Body of pancreas (tissue), 4 donors: Measurements from ENCODE around the gene ESPN.

Experiments
- CTCF ChIP-seq, 7 experiments: fragments of 450-650 bp in 4 of 7; fragments of 200-600 bp in 3 of 7; sonication (generic) in 3 of 7; IDR thresholded peaks; one replicate each; pipeline ENCODE4 v1.5.1; 2016 to 2019; ENCODE audit warnings: antibody characterized with exemption in 7 of 7
- POLR2A ChIP-seq, 3 donors: fragments of 450-650 bp; IDR thresholded peaks; one replicate each; pipeline ENCODE4 v1.6.1; 2016; ENCODE audit warnings: antibody characterized with exemption in 3 of 3, mild to moderate bottlenecking in 2 of 3

- TF ChIP-seq CTCF (IDR thresholded peaks at IDR 0.05) (no peak), POLR2A (IDR thresholded peaks at IDR 0.05) (no peak)
Observed at GRCh38 chr1:6434186-6434585, 9.6 kb downstream of the ESPN start.
